ENCODE data around the gene KIAA1328.

Gene KIAA1328

DNA sequence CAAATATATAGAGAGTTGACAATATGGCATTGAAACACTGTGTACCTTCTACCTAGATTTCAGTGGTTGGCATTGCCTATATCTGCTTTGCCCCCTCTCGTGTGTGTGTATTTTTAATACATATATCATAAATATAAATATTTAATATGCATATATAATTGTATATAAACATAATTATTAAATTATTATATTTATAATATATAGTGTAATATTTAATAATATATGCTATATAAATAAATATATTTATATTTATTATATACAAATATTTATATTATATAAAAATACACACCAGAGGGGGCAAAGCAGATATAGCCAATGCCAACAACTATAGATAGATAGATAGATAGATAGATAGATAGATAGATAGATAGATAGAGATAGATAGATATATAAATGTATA lies 124.1 kb downstream of the KIAA1328 start:
- no peak for DNase-seq (ENCODE audit: low spot score)

DNA sequence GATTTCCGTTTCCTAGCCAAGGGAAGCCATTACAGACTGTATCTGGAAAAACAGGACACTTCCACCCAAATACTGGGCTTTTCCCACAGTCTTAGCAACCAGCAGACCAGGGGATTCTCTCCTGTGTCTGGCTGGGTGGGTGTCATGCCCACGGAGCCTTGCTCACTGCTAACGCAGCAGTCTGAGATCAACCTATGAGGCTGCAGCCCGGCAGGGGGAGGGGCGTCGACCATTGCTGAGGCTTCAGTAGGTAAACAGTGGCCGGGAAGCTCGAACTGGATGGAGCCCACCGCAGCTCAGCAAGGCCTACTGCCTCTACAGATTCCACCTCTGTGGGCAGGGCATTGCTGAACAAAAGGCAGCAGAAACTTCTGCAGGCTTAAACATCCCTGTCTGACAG lies 131.1 kb downstream of the KIAA1328 start:
- DNase-seq (ENCODE audit: low spot score) = no peak

DNA sequence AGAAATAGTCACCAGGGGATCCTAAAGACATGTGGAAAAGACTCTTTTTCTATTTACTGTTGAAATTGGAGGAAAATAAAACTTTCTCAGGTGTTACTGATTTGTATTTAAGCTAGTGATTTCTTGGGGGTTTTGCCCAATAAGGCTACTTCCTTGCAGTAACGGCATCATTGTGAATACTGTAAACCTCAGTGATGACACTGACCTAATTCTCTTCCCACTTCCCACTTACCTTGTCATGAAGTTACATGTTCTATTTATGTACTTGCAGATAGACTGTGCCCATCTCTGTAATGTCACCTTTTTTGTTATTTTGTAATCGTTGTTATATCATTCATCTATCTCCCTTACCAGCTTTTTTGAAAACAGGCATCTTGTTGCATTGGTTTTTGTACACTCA lies 134.5 kb downstream of the KIAA1328 start:
- no peak for DNase-seq (ENCODE audit: low spot score)

DNA sequence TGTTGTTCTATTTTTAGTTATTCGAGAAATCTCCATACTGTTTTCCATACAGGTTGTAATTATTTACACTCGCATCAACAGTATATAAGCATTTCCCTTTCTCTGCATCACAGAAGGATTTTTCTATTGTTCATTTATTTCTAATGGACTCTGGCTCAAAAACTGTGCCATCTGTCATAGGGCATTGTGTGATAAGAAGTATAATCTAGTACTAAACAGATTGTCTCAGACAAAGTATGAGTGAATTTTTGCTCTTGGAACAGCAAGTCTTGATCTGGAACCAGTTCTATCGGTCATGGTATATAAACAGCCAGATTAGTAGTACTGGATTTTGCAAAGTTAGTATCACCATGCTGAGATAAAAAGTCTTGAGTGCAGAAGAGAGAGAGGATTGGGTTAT lies 145.8 kb downstream of the KIAA1328 start:
- DNase-seq (ENCODE audit: low spot score) = no peak

DNA sequence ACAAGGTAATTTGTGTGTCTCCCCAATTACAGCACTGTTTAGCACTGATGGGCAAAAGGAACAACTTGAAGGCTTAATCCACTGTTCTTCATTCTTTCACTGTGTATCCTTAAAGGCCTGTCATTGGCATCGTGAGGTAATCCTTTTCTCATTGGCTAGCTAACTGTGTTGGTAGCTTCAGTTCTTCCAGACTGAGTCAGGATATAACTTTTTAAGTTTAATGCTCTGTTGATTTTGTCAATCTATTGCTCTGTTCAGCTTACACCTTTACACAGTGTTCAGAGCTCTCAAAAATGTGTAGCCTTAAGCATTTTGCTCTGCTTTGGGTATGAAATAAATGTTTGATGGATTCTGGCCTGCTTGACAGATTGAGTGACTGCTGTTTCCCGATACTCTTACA lies 148.2 kb downstream of the KIAA1328 start:
- DNase-seq (ENCODE audit: low spot score) = no peak

DNA sequence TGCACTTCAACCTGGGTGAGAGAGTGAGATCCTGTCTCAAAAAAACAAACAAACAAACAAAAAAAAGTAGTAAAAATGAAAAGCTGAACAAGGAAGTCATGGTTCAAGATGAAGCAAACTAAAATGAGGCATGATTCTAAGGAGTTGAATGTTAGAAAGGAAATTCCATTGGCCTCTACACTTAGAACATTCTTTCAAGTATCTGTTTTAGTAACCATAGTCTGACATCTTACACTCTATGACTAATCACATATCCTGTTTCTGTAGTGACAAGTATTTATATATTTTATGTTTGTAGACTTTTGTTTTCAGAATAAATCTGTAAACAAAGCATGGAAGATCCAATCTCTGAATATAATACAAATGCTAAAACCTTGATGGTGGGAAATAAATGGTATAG lies 164.1 kb downstream of the KIAA1328 start:
- no peak for DNase-seq (ENCODE audit: low spot score)

DNA sequence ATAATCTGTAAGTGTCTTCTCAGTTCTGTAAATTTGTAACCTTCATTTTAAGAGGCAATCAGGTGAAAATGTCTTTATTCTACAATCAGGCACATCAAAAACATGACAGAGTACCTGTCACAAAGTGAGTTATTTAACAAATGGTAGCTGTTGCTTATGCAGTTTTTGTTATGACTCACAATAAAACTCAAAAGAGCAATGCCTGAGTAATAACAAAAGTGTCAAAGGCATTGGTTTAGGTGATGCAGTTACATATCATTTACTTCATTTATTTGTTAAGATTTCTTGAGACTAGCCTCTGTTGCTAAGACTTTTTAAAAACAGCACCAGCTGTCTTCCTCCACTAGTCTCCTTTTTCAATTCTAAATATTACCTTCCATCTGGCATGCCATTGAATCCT lies 177.8 kb downstream of the KIAA1328 start:
- DNase-seq (ENCODE audit: low spot score) = no peak

DNA sequence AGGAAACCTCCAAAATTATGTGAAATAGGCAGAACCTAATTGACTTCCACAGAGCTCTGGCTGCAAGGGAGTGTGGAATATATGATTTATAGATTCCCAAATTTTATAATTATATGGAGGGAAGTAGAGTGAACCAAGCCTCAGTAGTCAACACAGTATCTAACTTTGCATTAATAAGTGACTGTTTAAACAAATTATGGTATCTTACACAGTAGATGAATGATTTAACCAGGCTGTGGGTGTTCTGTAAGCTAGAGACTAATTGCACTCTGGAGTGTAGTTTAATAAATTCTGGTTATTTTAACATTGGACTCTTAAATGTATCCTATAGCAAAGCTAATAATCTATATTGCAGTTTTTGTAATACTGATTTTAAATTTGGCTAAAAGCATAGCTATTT lies 183.5 kb downstream of the KIAA1328 start:
- no peak for DNase-seq (ENCODE audit: low spot score)

DNA sequence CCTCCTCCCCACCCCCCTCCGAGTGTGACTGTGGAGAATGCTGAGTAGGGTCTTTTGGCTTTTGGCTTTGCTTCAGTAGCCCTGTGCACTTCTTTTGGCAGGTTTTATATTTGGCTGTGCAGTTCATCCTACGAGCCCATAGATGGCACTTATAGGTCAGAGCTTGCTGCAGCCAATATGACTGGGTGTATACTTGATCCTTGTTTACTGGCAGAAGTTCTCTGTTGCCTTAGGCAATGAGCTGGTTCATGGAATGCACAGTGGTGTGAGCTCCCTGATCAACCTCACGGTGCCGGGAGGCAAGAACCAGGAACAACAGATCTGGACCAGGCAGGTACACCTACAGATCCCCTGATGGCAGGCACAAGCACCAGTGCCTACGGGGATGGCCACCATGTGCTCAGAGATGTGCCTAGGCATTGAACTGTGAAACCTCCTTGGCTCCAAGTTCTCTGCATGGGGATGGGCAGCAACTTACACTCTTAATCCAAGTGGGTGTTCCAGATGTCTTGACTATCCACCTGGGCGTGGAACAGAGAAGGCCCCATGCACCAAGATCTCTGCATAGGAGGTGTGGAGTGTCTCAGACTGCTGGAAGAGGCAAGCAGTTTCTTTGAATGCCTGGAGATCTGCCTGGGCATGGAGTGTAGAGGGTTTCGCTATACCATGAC lies 190.4 kb downstream of the KIAA1328 start:
- no peak for DNase-seq (ENCODE audit: low spot score)

DNA sequence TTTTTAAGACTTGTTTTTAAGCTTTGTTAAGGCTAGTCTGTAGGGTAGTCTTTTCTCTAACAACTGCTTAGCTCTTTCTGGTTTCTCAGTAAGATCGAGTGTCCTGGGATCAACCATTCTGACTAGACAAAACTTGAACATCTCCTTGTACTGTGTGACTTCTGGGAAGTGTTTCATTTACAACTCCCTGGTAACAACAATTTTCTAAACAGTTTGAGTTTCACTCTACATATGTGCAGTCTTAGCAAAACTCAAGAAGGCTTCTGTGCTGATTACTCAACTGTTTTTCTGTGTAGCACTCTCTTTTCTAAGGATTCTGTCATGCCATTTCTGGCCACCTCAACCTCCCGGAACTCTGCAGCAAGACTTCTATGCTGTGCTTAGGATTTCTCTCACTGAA lies 204.5 kb downstream of the KIAA1328 start:
- DNase-seq (ENCODE audit: low spot score) = no peak

DNA sequence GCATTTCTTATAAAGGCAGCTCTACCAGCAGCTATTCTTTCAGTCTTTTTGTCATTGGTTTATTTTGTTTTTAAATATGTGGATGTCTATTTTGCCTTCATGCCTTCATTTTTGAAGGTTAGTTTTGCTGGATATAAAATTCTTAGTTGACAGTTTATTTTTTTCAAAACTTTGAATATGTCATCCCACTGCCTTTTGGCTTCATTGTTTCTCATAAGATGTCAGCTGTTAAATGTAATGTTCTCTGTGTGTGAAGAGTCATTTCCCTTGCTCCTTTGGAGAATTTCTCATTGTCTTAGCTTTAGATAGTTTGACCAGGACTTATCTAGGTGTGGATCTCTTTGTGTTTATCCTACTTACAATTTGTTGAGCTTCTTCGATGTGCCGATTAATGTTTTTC lies 213.5 kb downstream of the KIAA1328 start:
- no peak for DNase-seq (ENCODE audit: low spot score)

DNA sequence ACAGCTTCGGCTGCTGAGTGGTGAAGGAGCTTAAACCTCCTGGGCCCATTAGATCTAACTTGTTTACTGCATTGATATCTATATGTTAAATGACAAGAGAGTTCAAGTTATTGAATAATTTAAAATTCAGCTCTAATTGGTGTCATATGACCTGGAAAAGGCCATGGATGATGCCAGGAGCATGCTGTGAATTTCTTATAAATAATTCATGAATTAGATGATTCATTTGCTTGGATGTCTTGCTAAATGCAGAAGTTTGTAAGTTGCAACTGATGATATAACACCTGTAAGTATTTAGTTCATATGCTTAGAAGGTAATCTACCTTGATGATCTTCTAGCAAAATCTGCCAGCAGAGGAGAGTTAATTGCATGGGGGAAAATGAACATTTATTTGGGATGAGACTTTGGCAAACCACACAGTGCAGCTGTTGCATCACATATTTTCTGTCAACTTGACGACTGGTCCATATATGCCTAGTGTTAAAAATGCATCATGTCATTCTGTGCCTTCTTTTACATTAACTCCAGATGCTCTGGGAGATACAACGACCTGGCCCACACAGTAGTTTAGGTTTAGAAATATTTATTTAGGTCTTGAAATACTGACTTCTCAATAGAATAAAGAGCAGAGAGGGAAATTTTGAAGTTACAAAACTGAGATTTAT lies 226.3 kb downstream of the KIAA1328 start:
- DNase-seq (ENCODE audit: low spot score) = no peak

DNA sequence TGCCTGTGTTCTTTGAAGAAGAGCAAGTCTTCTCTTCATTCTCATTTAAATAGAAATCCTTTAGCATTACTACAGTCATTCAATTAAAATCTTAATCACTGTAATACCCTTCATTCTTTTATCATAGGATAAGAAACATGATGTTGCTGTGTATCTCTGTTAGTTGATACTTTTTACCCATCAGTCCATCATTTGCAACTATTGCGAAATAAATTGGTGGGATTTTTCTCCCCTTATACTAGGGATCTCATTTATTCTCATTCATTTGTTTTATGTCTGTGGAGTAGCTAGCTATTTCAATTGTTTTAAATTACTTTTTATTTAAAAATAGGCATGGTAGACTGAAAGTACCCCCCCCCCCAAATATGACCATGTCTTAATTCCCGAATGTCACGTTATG lies 235.3 kb downstream of the KIAA1328 start:
- DNase-seq (ENCODE audit: low spot score) = no peak

DNA sequence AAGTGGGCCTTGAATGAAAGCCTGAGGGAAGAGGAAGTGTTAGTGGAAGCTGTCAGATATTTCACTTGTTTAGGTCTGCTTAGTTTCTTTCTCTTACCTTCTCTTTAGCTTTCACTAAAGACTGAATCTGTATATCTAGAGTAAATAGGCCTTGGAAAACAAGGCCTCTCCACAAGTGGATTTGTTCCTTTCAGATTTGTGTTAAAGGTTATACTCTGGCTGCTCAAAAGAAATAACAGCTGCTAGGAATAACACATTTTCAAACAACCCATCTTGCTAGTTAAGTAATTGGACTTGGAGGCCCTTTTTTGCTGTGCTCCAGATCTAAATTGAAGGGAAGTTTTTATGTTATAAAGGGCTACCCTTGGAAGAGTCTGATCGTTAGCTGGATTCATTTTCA lies 236.3 kb downstream of the KIAA1328 start:
- DNase-seq (ENCODE audit: low spot score) = no peak

DNA sequence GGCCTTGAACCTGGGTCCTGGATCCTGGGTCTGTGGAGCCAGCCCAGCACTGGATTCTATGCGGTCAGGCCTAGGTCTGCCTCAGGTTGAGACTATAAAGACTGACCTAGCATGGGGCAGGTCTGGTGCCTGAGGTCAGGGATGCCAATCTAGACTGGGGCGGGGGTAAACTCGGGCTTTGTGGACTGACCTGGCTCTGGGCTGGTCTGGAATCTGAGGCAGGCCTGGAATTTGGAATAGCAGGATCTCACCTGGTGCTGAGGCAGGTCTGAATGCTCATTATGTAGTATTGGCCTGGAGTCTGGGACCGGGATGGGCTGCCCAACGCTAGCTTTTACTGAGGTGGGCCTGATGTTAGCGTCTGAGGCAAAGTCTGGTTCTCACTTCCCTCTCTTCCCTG lies 256.0 kb downstream of the KIAA1328 start:
- DNase-seq (ENCODE audit: low spot score) = no peak

DNA sequence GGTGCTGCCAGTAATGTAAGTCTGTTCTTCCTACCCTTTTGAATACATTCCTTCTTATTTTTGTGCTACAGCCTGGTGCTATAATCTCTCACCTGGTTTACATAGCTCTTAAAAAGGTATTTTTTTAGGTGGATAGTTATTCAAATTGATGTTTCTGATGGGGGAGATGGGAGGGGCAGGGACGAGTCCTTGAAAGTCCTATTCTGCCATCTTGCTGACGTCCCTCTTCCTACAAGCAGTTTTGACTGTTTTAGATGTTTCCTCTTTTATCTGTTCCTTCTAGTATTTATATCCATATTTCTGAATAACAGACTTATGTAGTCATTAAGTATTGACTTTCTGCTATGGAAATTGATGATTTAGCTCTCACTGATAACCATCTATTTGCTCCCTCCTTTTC lies 256.4 kb downstream of the KIAA1328 start:
- no peak for DNase-seq (ENCODE audit: low spot score)

DNA sequence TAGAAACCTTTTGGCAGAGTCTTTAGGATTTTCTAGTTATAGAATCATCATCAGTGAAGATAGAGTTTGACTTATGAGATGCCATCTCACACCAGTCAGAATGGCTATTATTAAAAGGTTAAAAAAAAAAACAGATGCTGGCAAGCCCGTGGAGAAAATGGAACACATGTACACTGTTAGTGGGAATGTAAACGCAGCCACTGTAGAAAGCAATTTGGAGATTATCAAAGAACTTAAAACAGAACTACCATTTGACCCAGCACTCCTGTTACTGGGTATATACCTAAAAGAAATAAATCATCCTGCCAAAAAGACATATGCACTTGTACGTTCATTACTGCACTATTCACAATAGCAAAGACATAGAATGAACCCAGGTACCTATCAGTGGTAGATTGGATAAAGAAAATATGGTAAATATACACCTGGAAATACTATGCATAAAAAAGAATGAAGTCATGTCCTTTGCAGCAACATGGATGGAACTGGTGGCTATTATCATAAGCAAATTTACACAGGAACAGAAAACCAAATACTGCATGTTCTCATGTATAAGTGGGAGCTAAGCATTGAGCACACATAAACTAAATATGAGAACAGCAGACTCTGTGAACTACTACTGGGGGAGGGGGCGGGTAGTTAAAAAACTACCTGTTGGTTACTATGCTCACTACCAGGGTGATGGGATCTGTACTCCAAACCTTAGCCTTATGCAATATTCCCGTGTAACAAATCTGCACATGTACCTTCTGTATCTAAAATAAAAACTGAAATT lies 279.0 kb downstream of the KIAA1328 start:
- no peak for DNase-seq (ENCODE audit: low spot score)

DNA sequence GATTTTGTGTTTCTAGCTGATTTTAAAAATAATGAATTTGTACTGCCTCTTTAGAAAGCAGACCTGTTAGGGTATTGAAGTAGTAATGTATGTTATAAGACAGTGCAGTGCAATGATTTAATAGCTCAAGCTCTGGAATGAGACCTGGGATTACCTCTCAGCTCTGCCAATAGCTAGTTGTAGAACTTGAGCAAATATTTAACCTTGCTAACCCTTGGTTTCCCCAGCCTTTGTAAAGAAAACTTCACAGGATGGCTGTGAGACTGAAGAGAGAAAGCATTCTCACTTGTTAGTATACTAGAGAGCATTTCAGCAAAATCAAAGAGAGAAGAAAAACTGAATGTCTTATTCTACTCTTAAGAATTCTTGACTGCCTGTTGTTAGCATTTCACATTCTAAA lies 293.9 kb downstream of the KIAA1328 start:
- DNase-seq (ENCODE audit: low spot score) = no peak

DNA sequence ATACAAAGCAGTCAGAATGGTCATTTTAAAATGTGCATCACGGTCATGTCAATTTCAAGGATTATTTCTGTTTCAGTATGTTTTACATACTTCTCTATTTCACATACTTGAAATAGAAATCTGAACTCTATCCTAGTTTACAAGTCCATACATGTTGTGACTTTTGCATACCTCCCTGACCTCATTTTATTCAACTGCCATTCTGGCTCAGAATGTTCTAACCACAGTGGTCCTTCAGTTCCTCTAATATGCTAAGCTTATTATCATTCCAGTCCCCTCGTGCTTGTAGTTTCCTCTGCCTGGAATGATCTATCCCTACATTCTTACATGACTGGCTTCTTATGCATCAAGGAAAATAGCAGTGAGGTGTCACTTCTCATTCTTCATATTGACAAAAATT lies 295.6 kb downstream of the KIAA1328 start:
- no peak for DNase-seq (ENCODE audit: low spot score)

DNA sequence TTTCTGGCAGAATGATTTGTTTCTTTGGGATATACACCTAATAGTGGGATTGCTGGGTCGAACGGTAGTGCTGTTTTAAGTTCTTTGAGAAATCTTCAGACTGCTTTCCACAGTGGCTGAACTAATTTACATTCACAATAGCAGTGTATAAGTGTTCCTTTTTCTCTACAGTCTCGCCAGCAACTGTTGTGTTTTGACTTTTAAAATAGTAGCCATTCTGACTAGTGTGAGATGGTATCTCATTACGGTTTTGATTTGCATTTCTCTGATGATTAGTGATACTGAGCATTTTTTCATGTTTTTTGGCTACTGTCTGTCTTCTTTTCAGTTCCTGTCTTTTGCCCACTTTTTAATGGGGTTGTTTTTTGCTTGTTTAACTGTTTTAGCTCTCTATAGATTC lies 306.2 kb downstream of the KIAA1328 start:
- DNase-seq (ENCODE audit: low spot score) = no peak

DNA sequence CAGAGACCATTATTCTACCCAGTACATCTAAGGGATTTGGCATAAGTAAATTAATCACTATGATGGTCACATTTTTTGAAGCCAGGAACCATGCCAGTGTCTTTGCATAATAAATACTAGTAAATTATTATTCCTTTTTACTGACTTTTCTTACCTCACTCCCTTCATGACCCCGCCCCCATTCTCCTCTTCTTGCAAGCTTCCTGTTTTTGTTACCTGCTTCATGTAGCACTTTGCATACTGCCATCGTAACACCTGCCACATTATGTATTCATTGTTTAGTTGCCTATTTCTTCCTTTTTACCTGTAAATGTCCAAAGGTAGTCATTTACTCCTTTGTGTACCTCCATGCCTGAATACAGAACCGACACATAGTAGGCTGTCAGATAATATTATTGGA lies 309.5 kb downstream of the KIAA1328 start:
- DNase-seq (ENCODE audit: low spot score) = no peak

DNA sequence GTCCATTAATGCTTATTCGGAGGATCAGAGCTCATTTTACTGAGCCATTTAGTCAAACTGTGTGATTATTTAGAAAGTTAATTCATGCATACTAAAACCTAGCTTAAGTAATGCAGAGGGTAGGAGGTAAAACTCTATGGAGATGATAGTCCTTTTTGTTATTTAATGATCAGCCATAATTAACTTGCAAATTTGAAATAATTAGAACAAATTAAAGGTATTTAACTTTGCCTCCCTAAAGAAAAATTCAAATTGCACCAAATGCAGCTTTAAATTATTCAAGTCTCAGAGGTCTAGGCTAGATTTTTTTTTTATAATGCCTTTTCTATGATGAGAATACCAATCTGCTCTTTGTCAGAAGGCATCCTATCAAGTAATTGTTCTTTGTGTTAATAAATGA lies 310.9 kb downstream of the KIAA1328 start:
- DNase-seq (ENCODE audit: low spot score) = no peak

DNA sequence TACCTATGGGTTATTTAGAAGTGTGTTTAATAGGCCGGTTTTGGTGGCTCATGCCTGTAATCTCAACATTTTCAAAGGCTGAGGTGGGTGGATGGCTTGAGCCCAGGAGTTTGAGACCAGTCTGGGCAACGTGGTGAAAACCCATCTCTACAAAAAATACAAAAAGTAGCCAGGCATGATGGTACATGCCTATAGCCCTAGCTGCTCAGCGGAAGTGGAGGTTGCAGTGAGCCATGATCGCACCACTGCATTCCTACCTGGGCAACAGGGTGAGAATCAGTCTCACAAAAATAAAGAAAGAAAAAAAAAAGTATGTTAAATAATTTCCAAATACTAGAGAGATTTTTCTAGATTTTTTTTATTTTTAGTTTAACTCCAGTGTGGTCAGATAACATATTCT lies 316.0 kb downstream of the KIAA1328 start:
- no peak for DNase-seq (ENCODE audit: low spot score)
